Pulmonary artery endothelial cell (primary cell): ENCODE measurements around the gene PREX1. TPM values are rescaled to one million over a fixed set of nuclear protein-coding genes. Genes with fewer than 3 reads are reported as not detected.

ENCODE experiments used
- DNase-seq: peaks from one replicate; pipeline ENCODE4 v3.0.0-alpha.2; 2011; ENCODE audit warnings: low read depth, low spot score
- total RNA-seq: library from RNA; depleted of rRNA; stranded (reverse); fragments of >200 nt; gene quantifications from 2 replicates; pipeline ENCODE4 v1.2.3, GENCODE V29; 2014

The PREX1 gene
- total RNA-seq, 1 donor from 2014 or later: 115 TPM

- DNase-seq: no peak
Observed at GRCh38 chr20:48705240-48706115, 122.3 kb downstream of the PREX1 start.

- no peak for DNase-seq
Observed at GRCh38 chr20:48704761-48705160, 123.0 kb downstream of the PREX1 start.

- no peak for DNase-seq
Observed at GRCh38 chr20:48703511-48704219, 124.1 kb downstream of the PREX1 start.

GRCh38 chr20:48703107-48703506, 124.7 kb downstream of the PREX1 start:
- DNase-seq: no peak

GRCh38 chr20:48702455-48702913, 125.3 kb downstream of the PREX1 start:
- no peak for DNase-seq

- no peak for DNase-seq
Observed at GRCh38 chr20:48701702-48702101, 126.1 kb downstream of the PREX1 start.

GRCh38 chr20:48698507-48699267, 129.1 kb downstream of the PREX1 start:
- DNase-seq: no peak

GRCh38 chr20:48697845-48698491, 129.8 kb downstream of the PREX1 start:
- DNase-seq: no peak

- no peak for DNase-seq
Observed at GRCh38 chr20:48696671-48697070, 131.1 kb downstream of the PREX1 start.

- DNase-seq: no peak
Observed at GRCh38 chr20:48695738-48696137, 132.1 kb downstream of the PREX1 start.

GRCh38 chr20:48695255-48695654, 132.5 kb downstream of the PREX1 start:
- no peak for DNase-seq

GRCh38 chr20:48694381-48694865, 133.4 kb downstream of the PREX1 start:
- DNase-seq: no peak

- DNase-seq: no peak
Observed at GRCh38 chr20:48691523-48691922, 136.3 kb downstream of the PREX1 start.

GRCh38 chr20:48690888-48691287, 136.9 kb downstream of the PREX1 start:
- DNase-seq: no peak

- DNase-seq: no peak
Observed at GRCh38 chr20:48689874-48690571, 137.8 kb downstream of the PREX1 start.

GRCh38 chr20:48689388-48689787, 138.4 kb downstream of the PREX1 start:
- no peak for DNase-seq

- DNase-seq: no peak
Observed at GRCh38 chr20:48688579-48688978, 139.2 kb downstream of the PREX1 start.

- DNase-seq: no peak
Observed at GRCh38 chr20:48687117-48687800, 140.5 kb downstream of the PREX1 start.

GRCh38 chr20:48686238-48687116, 141.3 kb downstream of the PREX1 start:
- no peak for DNase-seq
